RPMI7951 (cell line): ENCODE data around the gene FSCB. TPM values are rescaled to one million over a fixed set of nuclear protein-coding genes. Genes with fewer than 3 reads are reported as not detected.
A peak's percentile ranks its signal among the peaks of the same experiment; 100 is the strongest.
"Not testable (repeated sequence)": the region's sequence is repeated elsewhere in the genome, so short reads cannot be mapped to it uniquely, and the experiment has no call there.

Experiments used
- DNase-seq: peaks from one replicate; pipeline ENCODE4 v3.0.0-alpha.2; 2012; ENCODE audit warnings: low read depth
- total RNA-seq: library from RNA; depleted of rRNA; stranded (reverse); fragments of >200 nt; shearing (Covaris generic); gene quantifications from 2 replicates; pipeline ENCODE4 v1.2.3, GENCODE V29; 2014; rRNA removed

Gene FSCB, protein sequence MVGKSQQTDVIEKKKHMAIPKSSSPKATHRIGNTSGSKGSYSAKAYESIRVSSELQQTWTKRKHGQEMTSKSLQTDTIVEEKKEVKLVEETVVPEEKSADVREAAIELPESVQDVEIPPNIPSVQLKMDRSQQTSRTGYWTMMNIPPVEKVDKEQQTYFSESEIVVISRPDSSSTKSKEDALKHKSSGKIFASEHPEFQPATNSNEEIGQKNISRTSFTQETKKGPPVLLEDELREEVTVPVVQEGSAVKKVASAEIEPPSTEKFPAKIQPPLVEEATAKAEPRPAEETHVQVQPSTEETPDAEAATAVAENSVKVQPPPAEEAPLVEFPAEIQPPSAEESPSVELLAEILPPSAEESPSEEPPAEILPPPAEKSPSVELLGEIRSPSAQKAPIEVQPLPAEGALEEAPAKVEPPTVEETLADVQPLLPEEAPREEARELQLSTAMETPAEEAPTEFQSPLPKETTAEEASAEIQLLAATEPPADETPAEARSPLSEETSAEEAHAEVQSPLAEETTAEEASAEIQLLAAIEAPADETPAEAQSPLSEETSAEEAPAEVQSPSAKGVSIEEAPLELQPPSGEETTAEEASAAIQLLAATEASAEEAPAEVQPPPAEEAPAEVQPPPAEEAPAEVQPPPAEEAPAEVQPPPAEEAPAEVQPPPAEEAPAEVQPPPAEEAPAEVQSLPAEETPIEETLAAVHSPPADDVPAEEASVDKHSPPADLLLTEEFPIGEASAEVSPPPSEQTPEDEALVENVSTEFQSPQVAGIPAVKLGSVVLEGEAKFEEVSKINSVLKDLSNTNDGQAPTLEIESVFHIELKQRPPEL
- total RNA-seq, result not detected in 2 replicates

DNA sequence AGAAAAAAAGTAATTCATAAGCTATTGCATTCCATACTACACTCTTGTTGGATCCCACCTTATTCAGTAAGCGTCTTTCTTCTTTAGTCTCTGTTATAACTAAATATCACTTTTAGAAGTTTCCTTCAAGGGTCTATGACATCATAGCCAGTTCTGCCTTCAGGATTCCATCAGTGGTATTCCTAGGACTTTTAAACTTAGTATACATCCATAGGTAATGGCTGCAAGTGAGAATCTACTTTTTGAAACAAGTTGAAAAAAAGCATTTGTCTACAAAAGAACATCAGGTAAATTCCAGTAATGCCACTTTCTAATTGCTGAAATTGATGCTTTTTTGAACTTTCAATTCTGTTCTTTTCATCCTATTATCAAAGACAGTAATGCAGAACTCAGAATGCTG lies at the start of gene FSCB:
TSS of gene FSCB (minus strand) at position 101 of the 400 bp plus-strand sequence. CDS start 296 bp downstream, outside the sequence.
- no peak for DNase-seq

DNA sequence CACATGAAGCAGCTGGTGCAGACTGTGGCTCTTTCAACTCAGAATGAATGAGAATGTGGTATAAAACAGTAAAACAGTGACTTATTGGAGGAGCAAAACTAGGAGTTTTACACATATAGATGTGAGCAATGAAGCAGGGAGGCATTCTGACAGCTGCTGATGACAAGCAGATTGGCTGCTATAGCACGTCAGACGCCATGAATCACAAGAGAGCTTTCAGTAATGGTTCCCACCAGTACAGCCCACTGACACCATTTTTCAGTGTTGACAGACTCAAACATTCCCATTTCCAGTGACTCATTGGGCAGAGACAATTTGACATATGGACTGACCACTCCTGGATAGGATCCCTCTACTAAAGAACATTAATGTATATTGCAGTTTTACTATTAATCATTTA lies 24.6 kb upstream of the FSCB start:
- DNase-seq, result no peak

DNA sequence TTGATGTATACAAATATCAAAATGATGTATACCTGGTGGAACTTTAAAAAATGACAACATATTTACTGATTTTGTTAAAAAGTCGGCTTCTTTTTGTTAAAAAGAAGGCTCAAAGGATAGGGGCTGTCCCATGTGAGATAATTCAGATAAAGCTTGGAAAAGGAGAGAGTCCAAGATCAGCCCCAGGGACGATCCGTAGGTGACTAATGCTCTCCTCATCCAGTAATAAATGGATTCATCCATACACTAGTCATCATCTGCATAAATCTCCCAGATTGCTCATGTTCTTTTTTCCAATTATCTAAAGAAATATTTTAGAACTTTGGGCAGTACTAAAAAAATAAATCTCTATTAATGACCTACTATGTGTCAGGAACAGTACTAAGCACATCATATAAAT lies 23.4 kb upstream of the FSCB start:
- no peak for DNase-seq

DNA sequence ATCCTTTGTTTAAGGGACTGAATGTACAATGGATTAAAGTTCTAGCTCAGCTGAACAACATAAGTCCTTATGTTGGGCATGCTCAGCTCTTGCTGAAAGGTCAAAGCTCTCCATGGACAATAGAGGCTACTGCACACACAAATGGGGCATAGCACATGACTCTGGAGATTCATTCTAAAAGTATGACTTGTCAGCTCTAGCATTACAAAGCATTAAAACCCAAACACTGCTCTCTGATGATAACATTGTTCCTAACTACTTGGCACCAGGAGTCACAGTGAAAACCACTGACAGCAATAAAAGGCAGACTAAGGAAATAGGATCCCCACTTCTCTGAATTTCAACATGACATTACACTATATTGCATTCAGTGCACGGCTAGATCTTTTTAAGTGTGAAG lies 21.9 kb upstream of the FSCB start:
- peak; percentile 2 for DNase-seq

DNA sequence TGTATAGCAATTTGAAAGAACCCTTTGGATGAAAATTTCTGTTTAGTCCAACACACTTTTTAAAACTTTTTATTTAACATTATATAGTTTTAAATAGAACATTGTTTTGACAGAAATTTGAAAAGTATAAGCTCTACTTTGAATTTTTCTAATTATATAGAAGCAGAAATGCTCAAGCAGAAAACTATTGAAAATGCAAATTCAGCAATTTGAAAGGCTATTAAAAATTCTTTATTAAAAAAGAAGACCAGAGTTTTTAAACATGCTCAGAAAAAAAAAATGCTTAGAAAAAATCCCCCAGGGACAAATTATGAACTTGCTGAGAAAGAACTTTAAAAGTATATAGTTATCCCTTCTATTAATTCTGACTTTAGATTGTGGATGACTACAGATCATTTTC lies 21.1 kb upstream of the FSCB start:
- DNase-seq, result no peak

DNA sequence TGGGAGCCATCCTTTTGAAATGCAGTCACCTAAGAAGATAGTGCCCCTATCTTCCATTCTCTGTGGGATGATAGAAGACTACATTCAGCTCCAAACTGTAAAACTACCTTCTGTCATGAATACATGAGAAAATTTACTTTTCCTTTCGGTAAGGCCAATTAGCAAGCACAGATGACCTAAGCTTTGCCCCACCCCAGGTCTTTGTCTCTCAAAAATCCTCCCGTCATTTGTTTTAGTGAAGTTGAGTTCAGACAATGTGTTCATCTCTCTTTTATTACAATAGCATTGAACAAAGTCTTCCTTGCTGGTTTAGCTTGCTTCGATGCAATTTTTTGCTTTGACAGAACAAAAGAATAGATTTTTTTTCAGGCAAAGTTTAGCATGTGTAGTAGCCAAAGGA lies 18.2 kb upstream of the FSCB start:
- no peak for DNase-seq

DNA sequence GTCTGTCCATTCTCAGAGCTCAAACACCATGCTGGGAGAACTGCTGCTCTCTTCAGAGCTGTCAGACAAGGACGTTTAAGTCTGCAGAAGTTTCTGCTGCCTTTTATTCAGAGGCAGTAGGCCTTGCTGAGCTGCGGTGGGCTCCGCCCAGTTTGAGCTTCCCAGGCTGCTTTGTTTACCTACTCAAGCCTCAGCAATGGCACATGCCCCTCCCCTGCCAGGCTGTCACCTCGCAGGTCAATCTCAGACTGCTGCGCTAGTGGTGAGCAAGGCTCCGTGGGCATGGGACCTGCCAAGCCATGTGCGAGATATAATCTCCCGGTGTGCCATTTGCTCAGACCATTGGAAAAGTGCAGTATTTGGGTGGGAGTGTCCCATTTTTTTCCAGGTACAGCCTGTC lies 8.6 kb upstream of the FSCB start:
- DNase-seq, result not testable (repeated sequence)

DNA sequence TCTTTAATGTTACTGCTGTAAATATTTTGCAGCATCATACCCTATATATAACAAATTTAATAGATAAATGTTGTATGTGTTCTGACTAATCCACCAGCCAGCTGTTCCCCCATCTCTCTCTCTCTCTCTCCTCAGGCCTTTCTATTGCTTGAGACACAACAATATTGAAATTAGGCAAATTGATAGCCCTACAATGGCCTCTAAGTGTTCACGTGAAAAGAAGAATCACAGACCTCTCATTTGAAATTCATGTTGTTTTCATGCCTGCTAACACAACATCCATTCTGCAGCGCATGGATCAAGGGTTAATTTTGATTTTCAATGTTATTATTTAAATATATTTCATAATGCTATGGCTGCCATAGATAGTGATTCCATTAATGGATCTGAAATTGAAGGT lies 1.8 kb upstream of the FSCB start:
- DNase-seq, result no peak

DNA sequence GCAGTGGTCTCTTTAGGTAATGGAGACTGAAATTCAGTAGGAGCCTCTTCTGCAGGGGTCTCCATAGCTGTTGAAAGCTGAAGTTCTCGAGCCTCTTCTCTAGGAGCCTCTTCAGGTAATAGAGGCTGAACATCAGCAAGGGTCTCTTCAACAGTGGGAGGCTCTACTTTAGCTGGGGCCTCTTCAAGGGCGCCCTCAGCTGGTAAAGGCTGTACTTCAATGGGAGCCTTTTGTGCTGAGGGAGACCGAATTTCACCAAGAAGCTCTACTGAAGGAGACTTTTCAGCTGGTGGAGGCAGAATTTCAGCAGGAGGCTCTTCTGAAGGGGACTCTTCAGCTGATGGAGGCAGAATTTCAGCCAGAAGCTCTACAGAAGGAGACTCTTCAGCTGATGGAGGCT lies 1.5 kb downstream of the FSCB start:
- no peak for DNase-seq

DNA sequence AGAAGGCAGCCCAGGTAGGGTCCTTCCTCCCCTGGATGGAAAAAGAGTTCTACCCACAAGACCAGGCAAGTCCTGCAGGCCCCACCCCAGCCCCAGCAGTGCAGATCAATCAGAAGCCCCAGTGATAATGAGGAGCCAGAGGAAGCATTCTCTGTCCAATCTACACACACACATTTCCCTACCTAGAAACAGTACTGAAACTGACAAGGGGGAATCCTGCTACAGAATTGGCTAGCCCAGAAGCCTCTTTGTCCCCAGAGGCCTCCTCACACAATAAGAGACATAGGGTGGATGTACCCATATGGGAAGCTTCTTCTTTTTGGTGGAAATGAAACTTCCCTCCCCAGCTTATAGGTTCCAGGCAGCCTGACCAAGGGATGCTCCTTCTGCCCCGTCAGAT lies 9.9 kb downstream of the FSCB start:
- no peak for DNase-seq

DNA sequence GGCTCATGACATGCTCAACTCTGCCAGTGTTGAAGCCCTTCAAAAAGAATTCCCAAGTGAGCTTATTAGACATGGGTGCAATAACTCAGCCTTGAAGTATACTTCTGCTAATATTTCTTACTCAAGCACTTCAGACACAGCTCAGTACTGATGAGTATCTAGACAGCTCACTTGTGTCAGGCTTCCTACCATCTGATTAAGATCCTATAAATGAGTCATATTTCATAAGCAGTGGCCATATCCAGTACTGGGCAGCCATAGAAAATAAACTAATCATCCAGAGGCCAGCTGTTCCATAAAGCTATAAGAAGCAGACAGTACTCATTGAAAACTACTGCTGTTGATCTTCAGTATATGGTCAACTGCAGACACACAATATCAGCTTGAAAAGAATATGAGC lies 12.9 kb downstream of the FSCB start:
- no peak for DNase-seq

DNA sequence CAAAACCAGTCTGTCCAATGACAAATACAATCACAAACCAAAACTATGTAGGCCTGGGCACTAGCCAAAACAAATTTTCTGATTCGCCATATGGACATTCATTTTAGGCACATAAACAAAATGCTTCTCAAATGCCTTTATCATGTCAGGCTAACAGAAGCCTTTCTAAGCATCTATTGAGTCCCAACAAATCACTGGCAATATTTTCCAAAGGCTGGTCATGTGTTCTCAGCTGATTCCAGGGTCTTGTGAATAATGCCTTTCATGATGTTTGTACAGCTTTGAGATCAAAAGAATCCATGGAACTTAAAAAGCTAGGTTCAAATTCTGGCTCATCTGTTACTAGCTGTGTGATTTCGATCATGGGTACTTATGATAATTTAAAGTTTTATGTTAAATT lies 16.1 kb downstream of the FSCB start:
- peak; percentile 26 for DNase-seq

DNA sequence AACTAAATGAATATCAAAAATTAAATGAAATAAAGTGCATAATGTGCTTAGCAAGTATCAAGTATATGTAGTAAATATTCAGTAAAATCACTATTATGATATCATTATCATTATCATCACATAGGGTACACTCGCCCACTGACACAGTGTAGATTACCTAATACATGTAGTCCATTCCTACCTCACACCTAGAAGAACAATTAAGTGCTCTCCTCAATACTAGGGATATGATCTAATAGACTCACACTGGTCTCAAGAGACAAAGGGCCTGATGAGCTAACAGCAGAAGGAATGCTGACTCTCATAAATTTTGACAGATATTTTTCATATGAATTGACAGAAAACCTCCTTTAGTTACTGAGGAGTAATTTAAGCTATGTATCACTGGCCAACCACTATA lies 29.1 kb downstream of the FSCB start:
- no peak for DNase-seq

DNA sequence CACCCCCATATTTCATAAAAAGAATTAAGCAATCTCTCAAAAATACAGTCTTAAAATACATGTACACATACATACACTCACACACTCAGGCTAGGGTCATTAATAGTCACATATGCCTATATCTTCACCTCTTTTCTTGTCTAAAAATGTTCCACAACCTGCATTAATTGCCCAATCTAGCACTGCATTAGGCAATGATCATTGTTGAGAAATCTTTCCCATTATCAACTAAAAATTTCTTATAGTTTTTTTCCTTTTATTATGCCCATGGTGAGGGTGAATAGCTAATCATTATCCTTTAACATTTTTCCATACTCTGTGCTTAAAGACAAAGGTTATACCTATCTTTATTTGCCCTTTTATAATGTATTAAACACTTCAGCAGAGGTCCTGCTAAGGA lies 38.3 kb downstream of the FSCB start:
- DNase-seq, result no peak

DNA sequence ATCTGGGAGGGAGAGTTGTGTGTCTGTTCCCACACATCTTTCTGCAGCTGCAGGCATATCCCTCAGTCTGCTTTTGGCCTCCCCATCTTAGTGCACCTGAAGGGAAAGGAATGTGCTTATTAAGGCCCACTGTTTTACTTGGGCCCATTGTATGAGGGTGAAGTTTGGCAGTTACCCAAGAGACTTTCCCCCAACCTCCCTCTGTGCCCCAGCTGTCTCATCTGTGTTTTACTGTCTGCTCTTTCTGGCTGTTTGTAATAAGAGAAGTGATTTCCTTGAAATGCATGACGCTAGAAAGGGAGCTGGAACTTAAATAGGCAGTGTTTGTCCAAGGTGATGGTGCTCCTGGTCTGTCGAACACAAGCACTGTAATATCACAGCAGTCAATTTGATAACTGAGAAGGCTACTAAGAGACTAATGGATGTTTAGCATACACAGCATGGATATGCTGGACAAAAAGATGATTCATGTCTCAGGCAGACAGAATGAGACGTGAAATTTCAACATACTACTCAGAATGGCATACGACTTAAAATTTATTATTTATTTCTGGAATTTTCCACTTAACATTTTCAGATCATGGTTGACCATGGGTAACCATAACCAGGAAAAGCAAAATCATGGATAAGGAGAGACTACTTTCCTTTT lies 43.6 kb downstream of the FSCB start:
- DNase-seq, result no peak

DNA sequence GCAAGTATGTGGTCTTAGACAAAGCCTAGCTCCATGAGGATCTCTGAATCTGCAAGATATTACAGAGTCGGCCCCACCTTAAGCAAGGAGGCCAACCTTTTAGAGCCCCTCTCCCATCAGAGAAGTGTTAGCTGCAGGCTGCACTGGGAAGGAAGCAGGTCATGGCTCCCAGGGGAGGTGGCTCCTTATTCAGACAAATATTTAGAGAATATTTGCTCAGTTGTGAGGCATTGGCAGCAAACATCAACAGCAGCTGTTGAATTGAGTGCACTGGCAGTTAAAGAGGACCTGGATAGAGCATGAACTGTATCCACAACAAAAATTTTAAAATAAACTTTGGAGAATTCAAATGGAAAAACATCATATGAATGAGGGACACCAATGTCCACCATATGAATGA lies 44.7 kb downstream of the FSCB start:
- no peak for DNase-seq

DNA sequence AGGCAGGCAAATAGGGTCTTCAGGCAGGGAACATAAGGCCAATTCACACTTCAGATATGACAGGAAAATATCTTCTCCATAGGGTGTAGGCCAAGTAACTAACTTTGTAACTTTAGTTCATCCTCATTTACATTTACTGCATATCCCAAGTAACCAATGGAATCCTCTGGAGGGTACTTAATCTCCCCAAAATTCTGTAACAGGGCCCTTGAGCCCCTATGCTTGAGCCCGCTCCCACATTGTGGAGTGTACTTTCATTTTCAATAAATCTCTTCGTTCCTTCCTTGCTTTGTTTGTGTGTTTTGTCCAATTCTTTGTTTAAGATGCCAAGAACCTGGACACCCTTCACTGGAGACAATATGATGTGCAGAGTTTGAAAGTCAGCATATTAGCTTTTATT lies 45.3 kb downstream of the FSCB start:
- DNase-seq, result no peak
